Neural cell (in vitro differentiated cells): ENCODE measurements around the gene TAF10.

ENCODE experiments used
- CTCF ChIP-seq: fragments of 450-650 bp; IDR thresholded peaks from 2 replicates; pipeline ENCODE4 v1.5.1; 2014; ENCODE audit warnings: antibody characterized with exemption, mild to moderate bottlenecking, moderate library complexity; ENCODE audit not compliant: poor library complexity, severe bottlenecking
- EP300 ChIP-seq: fragments of 450-650 bp; conservative IDR thresholded peaks from 2 replicates; pipeline ENCODE4 v1.6.1; 2014; ENCODE audit warnings: antibody characterized with exemption, mild to moderate bottlenecking, moderate library complexity; ENCODE audit not compliant: poor library complexity, severe bottlenecking
- EZH2 ChIP-seq: fragments of 200-600, 300-800 bp; shearing (Covaris generic), sonication (generic); IDR thresholded peaks from 2 replicates; pipeline ENCODE4 v1.6.1; 2014; ENCODE audit warnings: antibody characterized with exemption, low read length, borderline replicate concordance, mild to moderate bottlenecking; ENCODE audit not compliant: insufficient read depth, poor library complexity, severe bottlenecking
- MXI1 ChIP-seq: fragments of 450-650 bp; conservative IDR thresholded peaks from 2 replicates; pipeline ENCODE4 v1.6.1; 2014; ENCODE audit warnings: antibody characterized with exemption, mild to moderate bottlenecking; ENCODE audit not compliant: poor library complexity, severe bottlenecking
- POLR2AphosphoS5 ChIP-seq: IDR thresholded peaks from 2 replicates; pipeline ENCODE4 v1.6.1; 2012
- RAD21 ChIP-seq: fragments of 450-650 bp; conservative IDR thresholded peaks from 2 replicates; pipeline ENCODE4 v1.6.1; 2014; ENCODE audit warnings: antibody characterized with exemption, mild to moderate bottlenecking, moderate library complexity
- REST ChIP-seq: IDR thresholded peaks from 2 replicates; pipeline ENCODE4 v1.6.1; 2012; ENCODE audit warnings: borderline replicate concordance

- TF ChIP-seq CTCF: no peak
- no peak for TF ChIP-seq EZH2
- TF ChIP-seq POLR2AphosphoS5: peak; percentile 89
- TF ChIP-seq EP300: peak; percentile 26
- peak; percentile 20 for TF ChIP-seq RAD21
- peak; percentile 76 for TF ChIP-seq MXI1
- no peak for TF ChIP-seq REST
Observed at GRCh38 chr11:6619004-6619745, 7.2 kb upstream of the TAF10 start, which contains the start of gene TPP1.
